OCI-LY7 (cell line): ENCODE data around the gene TTYH1.

Source experiments
- EZH2phosphoT487 ChIP-seq: fragments of 200-600 bp; sonication (generic); IDR thresholded peaks from 2 replicates; pipeline ENCODE4 v1.6.1; 2018; ENCODE audit warnings: low read depth, borderline replicate concordance, mild to moderate bottlenecking, mixed run types, antibody characterized with exemption, low read length, moderate library complexity, mixed read lengths
- TF ChIP-seq, protein P1 (sequence below): fragments of 200-600 bp; sonication (generic); conservative IDR thresholded peaks from 2 replicates; pipeline ENCODE4 v1.5.1; 2014; ENCODE audit warnings: mild to moderate bottlenecking, antibody characterized with exemption, low read length, moderate library complexity, mixed read lengths

GRCh38 chr19:54380897-54381296 lies 34.4 kb upstream of the TTYH1 start:
- TF ChIP-seq EZH2phosphoT487 = no peak
- TF ChIP-seq, protein P1, sequence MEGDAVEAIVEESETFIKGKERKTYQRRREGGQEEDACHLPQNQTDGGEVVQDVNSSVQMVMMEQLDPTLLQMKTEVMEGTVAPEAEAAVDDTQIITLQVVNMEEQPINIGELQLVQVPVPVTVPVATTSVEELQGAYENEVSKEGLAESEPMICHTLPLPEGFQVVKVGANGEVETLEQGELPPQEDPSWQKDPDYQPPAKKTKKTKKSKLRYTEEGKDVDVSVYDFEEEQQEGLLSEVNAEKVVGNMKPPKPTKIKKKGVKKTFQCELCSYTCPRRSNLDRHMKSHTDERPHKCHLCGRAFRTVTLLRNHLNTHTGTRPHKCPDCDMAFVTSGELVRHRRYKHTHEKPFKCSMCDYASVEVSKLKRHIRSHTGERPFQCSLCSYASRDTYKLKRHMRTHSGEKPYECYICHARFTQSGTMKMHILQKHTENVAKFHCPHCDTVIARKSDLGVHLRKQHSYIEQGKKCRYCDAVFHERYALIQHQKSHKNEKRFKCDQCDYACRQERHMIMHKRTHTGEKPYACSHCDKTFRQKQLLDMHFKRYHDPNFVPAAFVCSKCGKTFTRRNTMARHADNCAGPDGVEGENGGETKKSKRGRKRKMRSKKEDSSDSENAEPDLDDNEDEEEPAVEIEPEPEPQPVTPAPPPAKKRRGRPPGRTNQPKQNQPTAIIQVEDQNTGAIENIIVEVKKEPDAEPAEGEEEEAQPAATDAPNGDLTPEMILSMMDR = no peak
